ENCODE measurements around the gene MGMT.

The MGMT gene

DNA sequence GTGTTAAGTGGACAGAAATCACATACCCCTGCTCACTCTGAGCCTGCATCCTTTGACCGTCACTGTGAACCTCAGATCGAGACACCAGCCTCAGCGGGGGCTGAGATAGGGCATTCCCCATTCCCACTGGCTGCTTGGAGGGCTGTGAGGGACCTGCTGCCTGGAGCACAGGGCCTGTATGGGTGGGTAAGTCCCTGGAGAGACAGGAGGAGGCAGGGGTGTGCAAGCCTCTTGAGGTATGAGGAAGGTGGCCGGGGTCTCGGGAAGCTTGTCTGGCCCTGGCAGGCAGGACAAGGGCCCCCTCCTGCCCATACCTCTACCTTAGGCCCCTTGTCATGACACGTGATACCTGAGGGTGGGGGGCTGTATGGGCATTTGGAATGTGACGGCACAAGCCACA is 187.4 kb downstream of the MGMT start:
- DNase-seq (ENCODE audit: low read depth in 3 of 3) = no peak

GRCh38 chr10:129655007-129655678 is 188.1 kb downstream of the MGMT start:
- DNase-seq (ENCODE audit: low read depth in 3 of 3) = no peak

DNA sequence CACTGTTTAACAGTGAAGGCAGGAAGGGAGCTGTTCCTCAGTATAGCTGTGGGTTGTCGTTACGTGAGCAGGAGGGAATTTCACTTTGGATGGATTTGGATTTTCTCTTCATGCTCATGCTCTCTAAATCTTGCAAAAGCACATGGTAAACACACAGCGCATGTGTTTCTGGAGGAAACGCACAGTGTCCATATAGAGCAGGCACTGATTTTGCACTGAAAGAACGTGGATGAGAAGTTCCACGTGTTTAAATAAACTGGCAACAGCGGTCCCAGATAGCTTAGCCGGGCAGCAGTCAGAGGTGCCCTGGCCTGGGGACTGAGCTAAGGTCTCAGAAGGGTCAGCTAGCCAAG is 188.6 kb downstream of the MGMT start:
- no peak for DNase-seq (ENCODE audit: low read depth in 3 of 3)

DNA sequence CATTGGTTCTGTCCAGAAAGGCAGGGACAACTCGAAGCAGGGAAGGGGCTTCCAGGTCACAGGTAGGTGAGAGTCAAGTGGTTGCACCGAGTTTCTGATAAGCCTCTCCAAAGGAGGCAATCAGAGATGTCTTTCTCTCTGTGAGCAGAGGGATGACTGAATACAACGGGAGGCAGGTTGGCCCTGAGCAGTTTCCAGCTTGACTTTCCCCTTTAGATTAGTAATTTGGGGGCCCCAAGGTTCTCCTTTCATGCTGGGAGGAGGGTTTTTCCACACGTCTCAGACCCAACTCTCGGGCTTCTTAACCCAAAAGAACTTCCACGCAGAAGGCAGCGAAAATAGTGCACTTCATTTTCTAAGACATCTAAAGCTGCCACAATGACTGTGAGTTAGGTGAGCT is 189.6 kb downstream of the MGMT start:
- DNase-seq (ENCODE audit: low read depth in 3 of 3) = no peak

- DNase-seq (ENCODE audit: low read depth in 3 of 3) = no peak
Observed at GRCh38 chr10:129657297-129658017, 190.4 kb downstream of the MGMT start.

DNA sequence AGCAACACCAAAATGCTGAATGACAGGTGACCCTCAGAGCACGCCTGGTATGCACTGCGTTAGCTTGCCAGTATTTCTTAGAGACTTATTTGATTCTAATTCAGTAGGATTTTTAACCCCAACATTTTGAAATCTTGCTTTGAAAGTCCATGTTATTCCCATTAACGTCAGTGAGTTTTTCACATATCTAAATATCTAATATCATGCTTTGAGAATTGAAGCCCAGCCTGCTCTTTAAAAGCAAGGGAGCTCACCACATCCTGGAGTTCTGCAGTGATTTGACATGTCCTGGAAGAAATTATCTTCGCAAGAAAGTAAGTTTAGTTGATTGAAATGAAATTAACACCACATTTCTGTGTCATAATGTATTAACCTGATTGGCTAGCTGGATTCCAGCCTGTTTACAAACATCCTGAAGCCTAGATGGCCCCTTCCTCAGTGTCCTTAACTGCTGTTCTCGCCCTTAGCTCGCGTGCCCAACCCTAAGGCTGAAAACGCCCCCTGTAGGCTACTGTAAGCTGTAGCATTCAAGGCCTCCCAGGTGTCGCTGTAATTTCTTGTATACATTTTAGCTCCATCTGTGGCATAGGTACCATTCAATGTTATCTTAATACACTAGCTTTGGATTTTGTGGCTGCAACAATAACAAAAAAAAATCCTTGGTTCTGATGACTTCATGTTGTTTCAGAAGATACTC is 191.5 kb downstream of the MGMT start:
- no peak for DNase-seq (ENCODE audit: low read depth in 3 of 3)

- no peak for DNase-seq (ENCODE audit: low read depth in 3 of 3)
Observed at GRCh38 chr10:129659508-129660268, 192.6 kb downstream of the MGMT start.

- DNase-seq (ENCODE audit: low read depth in 3 of 3) = no peak
Observed at GRCh38 chr10:129660569-129660968, 193.5 kb downstream of the MGMT start.

GRCh38 chr10:129662426-129662825 is 195.4 kb downstream of the MGMT start:
- no peak for DNase-seq (ENCODE audit: low read depth in 3 of 3)

DNA sequence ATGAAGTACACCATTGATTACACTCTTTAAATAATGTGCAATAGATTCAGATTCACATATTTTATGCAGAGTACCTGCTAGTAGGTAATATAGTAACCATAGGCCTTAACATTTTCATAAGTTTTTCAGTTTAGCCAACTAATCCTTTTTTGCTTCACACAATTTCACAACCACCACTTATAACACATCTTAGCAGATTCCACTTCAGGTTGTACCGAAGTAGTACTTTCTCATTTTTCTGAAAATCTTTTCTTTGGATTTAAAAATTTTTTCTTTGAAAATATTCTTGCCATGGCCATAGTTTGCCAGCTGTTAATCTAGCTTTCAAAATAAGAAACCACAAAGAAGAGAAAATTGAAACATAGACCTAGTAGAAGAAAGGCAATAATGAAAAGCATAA is 203.1 kb downstream of the MGMT start:
- DNase-seq (ENCODE audit: low read depth in 3 of 3) = no peak

DNA sequence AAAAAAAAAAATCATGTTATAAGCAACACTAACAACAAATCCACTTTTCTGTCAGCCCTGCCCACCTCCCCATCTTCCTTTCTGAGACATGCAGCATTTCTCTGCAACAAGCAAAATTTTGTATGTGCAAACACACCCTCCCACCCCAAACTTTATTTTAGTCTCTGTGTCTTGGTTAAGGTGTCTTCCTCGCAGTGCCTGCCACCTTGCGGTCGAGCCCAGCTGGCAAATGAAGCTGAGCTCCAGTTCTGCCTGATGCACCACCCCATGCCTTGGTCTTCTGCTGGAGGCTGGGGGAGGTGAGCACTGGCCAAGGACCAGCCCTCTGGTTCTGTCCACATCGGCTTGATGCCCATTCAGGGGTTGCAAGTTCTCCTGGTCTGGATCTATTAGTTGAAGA is 206.3 kb downstream of the MGMT start:
- DNase-seq (ENCODE audit: low read depth in 3 of 3) = no peak

GRCh38 chr10:129675027-129675769 is 208.2 kb downstream of the MGMT start:
- no peak for DNase-seq (ENCODE audit: low read depth in 3 of 3)

DNA sequence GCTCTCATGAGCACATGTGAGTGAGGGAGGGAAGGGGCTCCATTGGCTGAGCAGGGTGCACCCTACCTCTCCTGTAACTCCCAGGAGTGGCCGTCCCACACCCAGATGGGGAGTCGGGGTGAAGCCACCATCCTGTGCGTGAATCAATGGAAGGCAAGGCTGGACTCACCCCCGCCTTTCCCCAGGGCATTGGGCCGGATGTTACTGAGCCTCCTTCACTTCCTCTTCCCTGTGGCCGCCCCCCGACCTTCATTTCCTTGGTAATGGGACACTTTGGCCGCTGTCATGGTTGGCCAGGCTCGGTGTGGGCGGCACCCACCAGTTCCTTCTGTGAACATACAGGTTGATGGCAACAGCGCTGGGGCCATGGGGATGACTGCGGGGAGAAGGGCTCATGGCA is 209.0 kb downstream of the MGMT start:
- no peak for DNase-seq (ENCODE audit: low read depth in 3 of 3)

- DNase-seq (ENCODE audit: low read depth in 3 of 3) = no peak
Observed at GRCh38 chr10:129677377-129677927, 210.4 kb downstream of the MGMT start.

- no peak for DNase-seq (ENCODE audit: low read depth in 3 of 3)
Observed at GRCh38 chr10:129678186-129678585, 211.1 kb downstream of the MGMT start.

DNA sequence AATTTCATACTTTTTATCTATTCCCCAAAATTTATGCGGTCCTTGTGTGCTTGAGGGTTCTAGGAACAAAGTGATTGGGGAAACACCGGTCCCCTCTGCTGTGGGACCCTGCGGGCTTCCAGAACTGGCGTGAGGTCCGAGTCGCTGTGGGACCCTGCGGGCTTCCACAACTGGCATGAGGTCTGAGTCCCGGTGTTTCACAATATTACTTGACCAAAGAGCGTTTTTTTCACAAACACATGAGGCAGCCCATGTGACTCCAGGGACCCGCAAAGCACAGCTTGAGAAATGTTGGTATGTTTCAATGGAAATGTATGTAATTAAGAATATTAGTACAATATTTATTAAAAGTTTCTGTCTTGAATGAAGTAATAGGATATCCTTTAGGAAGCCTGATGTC is 212.2 kb downstream of the MGMT start:
- no peak for DNase-seq (ENCODE audit: low read depth in 3 of 3)

DNA sequence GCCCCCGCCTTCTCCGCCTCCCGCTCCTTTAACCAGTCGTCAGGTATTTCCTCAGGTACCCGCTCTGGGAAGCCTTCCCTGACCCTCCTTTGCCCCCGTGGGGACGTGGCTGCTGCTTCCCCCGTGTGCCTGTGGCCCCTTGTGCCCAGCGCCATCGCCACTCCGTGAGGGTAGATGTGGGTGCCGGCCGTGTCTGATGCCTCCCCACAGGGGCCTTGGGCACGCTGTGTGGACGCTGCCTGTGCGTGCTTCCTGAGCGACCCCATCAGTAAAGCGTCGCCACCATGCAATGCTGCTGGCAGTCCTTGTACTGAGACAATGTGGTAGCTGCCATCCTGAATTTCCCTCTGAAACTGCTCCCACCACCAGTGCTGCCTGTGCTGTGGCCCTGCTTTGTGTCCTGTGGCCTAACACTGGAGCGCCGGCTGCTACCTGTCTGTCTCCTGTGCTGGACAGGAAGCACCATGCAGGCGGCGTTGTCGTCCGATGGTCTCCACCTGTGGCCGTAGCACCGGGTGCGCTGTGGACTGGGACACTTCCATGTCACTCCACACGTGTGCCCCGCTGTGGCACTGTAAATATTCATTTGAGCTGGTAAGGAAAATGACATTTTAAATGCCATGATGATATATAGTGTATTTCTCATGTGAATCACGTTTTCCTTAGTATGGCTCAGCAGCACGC is 213.8 kb downstream of the MGMT start:
- DNase-seq (ENCODE audit: low read depth in 3 of 3) = no peak

GRCh38 chr10:129681856-129682255 is 214.8 kb downstream of the MGMT start:
- no peak for DNase-seq (ENCODE audit: low read depth in 3 of 3)

- no peak for DNase-seq (ENCODE audit: low read depth in 3 of 3)
Observed at GRCh38 chr10:129683519-129683918, 216.5 kb downstream of the MGMT start.

GRCh38 chr10:129683920-129684319 is 216.9 kb downstream of the MGMT start:
- DNase-seq (ENCODE audit: low read depth in 3 of 3) = no peak

- no peak for DNase-seq (ENCODE audit: low read depth in 3 of 3)
Observed at GRCh38 chr10:129685271-129685670, 218.2 kb downstream of the MGMT start.

Data from stimulated activated CD4-positive, alpha-beta T cell treated with anti-CD3 and anti-CD28 coated beads, TNF-alpha, amount 100 ng/mL, for 4 hours (primary cell).